Suprapubic skin (tissue), 3 donors: ENCODE results near the gene CLDN14.

Experiments used
- POLR2A ChIP-seq, 2 donors: fragments of 450-650 bp; IDR thresholded peaks; one replicate each; pipeline ENCODE4 v1.6.1; 2017; ENCODE audit warnings: antibody characterized with exemption in 2 of 2, mild to moderate bottlenecking in 2 of 2, moderate library complexity in 2 of 2
- TF ChIP-seq, protein P1 (sequence below), 2 donors: fragments of 200-600 bp in 1 of 2; fragments of 450-650 bp in 1 of 2; sonication (generic) in 1 of 2; IDR thresholded peaks; one replicate each; pipeline ENCODE4 v1.5.1; 2016 to 2019; ENCODE audit warnings: antibody characterized with exemption in 2 of 2, mild to moderate bottlenecking in 1 of 2, moderate library complexity in 1 of 2

DNA sequence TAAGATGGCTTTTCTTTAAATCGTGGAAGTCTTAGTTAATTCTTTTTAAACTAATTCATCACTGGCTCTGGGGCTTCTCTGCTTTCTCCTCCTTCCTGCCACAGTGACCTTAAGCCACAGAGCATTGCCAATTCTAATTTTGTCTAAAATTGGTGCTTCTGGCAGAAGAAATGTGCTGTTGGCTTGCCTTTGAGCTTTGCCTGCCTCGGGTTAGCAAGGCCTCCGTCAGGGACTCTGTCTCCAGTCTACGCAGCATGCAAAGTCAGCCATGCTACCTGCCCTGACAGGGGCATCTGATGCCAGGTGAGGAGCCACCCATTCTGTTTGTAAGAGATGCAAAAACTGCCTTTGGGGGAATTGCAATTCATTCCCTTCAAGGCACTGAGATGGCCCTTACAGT is 25.2 kb downstream of the CLDN14 start:
- TF ChIP-seq, protein P1, sequence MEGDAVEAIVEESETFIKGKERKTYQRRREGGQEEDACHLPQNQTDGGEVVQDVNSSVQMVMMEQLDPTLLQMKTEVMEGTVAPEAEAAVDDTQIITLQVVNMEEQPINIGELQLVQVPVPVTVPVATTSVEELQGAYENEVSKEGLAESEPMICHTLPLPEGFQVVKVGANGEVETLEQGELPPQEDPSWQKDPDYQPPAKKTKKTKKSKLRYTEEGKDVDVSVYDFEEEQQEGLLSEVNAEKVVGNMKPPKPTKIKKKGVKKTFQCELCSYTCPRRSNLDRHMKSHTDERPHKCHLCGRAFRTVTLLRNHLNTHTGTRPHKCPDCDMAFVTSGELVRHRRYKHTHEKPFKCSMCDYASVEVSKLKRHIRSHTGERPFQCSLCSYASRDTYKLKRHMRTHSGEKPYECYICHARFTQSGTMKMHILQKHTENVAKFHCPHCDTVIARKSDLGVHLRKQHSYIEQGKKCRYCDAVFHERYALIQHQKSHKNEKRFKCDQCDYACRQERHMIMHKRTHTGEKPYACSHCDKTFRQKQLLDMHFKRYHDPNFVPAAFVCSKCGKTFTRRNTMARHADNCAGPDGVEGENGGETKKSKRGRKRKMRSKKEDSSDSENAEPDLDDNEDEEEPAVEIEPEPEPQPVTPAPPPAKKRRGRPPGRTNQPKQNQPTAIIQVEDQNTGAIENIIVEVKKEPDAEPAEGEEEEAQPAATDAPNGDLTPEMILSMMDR (IDR thresholded peaks at IDR 0.05) = no peak
- TF ChIP-seq POLR2A (IDR thresholded peaks at IDR 0.05) = no peak
